MV-4-11 (cell line): ENCODE results near the gene C14orf132.

ENCODE experiments used
- DNase-seq: peaks from one replicate; lab custom pipeline; 2025; lab: John Stamatoyannopoulos, UW

Gene C14orf132

GRCh38 chr14:96039633-96040311, 610 bp downstream of the C14orf132 start:
- DNase-seq: no peak

GRCh38 chr14:96040828-96041371, 1.7 kb downstream of the C14orf132 start:
- no peak for DNase-seq

- no peak for DNase-seq
These were observed 3.2 kb downstream of the C14orf132 start for GRCh38 chr14:96042248-96042930.

DNA sequence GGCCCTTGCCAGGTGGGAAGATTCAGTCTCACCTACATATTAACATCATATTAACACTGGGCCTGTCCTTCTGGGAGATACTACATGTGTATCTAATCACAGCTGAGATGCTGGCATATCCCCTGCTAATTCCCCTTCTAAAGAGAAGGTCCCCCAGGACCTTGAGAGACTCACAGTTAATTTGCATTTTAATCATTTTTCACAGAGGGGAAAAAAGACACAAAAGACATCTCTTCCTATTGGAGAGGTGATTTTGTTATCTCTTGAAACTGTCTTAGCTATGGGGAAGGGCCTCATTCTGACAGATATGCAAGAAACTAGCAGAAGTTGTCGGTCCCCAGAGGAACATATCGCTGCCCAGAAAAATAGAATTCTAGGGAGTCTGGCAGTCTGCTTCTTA, 7.5 kb downstream of the C14orf132 start:
- no peak for DNase-seq

GRCh38 chr14:96047101-96047500, 7.9 kb downstream of the C14orf132 start:
- no peak for DNase-seq

GRCh38 chr14:96049932-96050331, 10.8 kb downstream of the C14orf132 start:
- DNase-seq: no peak

DNA sequence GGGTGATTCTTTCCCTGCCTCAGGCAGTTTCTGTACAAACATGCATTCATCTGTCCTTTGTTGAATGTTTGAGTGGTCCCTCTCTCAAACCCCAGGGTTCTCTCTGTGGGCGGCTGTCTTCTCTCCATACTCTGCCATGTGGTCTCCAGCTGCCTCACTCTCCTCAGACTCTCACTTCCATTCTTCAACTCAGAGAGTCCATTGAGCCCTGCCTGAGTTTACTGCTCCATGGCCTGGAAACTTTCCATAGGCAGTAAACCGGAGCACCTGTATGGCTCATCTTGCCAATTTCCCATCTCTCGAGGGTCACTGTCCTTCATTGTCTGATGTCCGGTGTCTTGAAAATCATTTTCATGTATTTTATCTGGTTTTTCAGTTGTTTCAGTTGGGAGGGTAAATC, 11.3 kb downstream of the C14orf132 start:
- DNase-seq: no peak

GRCh38 chr14:96051231-96051630, 12.1 kb downstream of the C14orf132 start:
- DNase-seq: no peak

- no peak for DNase-seq
These were observed 12.7 kb downstream of the C14orf132 start for GRCh38 chr14:96051642-96052540.

DNA sequence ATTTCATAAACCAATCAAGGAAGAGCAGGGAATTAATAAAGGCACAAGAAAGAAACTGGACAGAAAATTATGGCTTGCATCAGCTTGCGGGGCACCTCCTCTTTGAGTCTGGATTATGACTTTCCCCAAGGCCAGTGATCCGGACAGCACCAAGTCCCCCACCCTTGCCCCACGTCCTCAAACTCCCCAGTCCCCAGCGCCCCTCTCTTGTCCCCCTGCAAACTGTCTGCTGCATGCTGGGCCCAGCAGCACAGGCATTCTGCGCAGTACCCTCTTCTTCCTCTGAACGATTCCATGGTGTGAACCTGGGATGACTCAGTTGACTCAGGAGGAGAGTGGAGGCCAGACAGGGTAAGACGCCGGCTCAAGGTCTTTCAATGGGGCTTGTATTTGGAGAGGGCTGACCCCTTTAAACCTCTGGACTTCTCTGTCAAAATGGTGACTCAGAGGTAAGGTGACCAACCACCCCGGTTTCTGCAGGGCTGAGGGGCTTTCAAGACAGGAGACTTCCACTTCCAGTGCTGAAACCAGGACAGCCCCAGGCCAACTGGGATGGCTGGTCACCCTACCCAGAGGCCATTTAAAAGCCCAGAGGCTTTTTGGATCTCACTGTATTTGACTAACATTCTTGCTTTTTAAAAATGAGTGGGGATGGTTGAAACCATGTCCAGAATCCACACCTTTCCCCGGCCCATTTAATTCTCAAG, 13.5 kb downstream of the C14orf132 start:
- no peak for DNase-seq

DNA sequence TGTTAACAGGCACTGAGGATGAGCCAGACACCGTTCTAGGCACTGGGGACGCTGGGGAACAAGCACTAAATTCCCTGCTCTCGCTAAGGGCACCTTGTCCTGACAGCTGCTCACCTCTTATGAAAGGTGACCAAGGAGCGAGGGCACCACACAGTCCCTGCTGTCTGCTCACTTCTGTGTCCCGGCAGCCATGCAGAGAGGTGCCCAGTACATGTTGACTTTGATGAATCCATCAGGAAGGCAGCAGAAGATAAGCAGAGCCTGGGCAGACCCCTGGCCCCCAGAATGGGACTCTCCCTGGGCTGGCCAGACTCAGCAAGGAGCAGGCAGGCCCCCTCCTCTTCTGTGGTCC, 14.1 kb downstream of the C14orf132 start:
- no peak for DNase-seq

GRCh38 chr14:96053600-96054381, 14.6 kb downstream of the C14orf132 start:
- DNase-seq: no peak

- no peak for DNase-seq
These were observed 15.5 kb downstream of the C14orf132 start for GRCh38 chr14:96054661-96055060.

DNA sequence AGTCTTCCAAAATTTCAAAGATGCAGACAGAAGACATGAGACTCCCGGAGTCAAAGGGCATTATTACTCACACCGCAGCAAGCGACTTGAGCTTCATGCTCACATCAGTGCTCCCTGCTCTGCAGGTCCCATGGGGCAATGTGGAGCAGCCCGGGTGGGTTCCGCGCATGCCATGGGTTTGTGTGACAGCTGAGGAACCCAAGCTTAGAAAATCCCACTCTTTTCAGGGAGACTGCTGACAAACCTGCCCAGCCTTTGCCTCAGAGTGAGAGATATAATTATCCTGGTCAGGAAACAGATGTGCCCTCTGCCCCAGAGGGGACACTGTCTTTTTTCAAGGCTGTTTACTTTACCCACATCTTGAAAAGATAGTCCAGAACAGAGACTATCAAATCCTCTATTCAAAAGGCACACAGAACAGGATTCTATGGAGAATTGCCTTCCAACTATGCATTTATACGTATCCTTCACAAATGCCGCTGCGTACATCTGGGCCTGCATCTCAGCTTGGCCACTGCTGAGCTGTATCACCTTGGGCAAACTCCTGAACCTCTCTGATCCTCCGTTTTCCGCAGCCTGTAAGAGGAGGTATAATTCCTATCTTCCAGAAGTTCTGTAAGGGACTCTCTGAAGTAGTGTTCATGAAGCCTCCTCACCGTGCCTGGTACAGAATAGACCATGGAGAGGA, 16.0 kb downstream of the C14orf132 start:
- DNase-seq: no peak

DNA sequence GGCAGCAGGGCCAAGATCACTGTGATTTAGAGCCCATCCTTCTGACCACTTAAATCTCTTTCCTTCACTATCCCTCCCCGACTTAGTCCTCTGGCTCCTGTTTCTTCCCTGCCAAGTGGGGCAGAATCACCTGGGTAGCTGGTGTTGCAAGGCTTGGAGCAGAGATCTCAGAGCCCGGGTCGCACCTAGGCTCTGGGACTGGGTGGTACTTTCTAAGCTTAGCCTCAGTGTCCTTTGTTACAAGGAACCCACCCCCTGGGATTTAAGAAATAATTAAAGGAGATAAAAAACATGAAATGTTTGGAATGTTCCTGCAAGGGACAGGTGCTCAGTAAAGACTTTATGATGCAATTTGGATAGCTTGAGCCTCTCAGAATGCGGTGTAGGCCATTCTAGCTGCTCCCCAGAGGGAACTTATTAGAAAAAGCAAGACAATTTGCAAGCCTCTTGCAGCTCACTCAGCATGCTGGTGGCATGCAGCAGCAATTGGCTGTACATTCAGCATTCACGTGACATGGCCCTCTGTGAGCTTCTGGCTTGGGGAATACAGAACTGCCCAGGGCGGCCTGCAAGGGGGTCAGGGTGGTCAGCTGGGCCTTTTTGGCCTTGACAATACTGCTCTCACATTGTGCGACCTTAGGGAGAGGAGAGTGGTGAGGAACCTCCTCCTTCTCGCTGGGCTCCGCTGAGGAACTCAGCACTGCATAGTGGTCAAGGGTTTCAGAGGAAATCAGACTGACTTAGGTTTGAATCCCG, 16.8 kb downstream of the C14orf132 start:
- no peak for DNase-seq

- no peak for DNase-seq
These were observed 17.6 kb downstream of the C14orf132 start for GRCh38 chr14:96056509-96057422.

- no peak for DNase-seq
These were observed 18.6 kb downstream of the C14orf132 start for GRCh38 chr14:96057738-96058137.

DNA sequence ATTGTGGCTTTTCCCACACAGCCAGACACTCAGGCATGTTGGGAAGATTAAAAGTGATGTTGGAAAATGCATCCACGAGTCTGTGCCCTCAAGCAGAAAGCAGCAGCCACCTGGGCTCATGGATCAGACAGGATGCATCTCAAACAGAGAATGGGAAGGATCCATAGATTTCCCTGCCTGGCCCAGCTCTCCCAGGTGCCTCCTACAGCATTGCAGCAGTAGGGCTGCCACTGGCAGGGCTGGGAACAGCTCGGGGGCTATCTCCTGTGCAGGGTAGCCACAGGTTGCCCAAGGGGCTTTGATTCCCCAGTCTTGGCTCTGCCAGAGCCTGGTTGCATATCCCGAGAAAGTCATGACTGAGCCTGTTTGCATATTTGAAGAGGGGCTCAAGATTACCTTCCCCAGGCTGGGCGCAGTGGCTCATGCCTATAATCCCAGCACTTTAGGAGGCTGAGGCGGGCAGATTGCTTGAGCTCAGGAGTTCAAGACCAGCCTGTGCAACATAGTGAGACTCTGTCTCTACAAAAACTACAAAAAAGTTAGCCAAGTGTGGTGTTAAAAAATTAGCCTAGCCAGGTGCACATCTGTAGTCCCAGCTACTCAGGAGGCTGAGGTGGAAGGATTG, 19.5 kb downstream of the C14orf132 start:
- DNase-seq: no peak
